Mammary epithelial cell (primary cell): Measurements from ENCODE around the gene MAST4.

Experiments used
- CTCF ChIP-seq, 2 donors: IDR thresholded peaks in 1 of 2; conservative IDR thresholded peaks in 1 of 2; 2 replicates each; pipeline ENCODE4 v1.5.1; 2011 to 2012; ENCODE audit warnings: inconsistent platforms in 2 of 2, low read length in 2 of 2, mild to moderate bottlenecking in 2 of 2, control low read depth in 1 of 2, low read depth in 1 of 2; ENCODE audit not compliant: insufficient read depth in 1 of 2; ENCODE audit errors: extremely low read depth in 1 of 2
- EZH2 ChIP-seq: IDR thresholded peaks from 2 replicates; pipeline ENCODE4 v1.6.1; 2012; ENCODE audit warnings: low read length, inconsistent platforms, borderline replicate concordance

- TF ChIP-seq CTCF (conservative IDR thresholded peaks at IDR 0.05 in 1 of 2, IDR thresholded peaks at IDR 0.05 in 1 of 2; ENCODE audit: extremely low read depth in 1 of 2, insufficient read depth in 1 of 2, low read depth in 1 of 2, low read length in 2 of 2) (no peak), EZH2 (no peak)
Measured at GRCh38 chr5:66863243-66864170, 267.3 kb downstream of the MAST4 start.
